Left forelimb (tissue), 1 donor: Measurements from ENCODE around the gene SLITRK1.

Experiments
- DNase-seq: peaks from one replicate; pipeline ENCODE4 v3.0.0-alpha.2; 2018; ENCODE audit warnings: low spot score

The SLITRK1 gene, protein sequence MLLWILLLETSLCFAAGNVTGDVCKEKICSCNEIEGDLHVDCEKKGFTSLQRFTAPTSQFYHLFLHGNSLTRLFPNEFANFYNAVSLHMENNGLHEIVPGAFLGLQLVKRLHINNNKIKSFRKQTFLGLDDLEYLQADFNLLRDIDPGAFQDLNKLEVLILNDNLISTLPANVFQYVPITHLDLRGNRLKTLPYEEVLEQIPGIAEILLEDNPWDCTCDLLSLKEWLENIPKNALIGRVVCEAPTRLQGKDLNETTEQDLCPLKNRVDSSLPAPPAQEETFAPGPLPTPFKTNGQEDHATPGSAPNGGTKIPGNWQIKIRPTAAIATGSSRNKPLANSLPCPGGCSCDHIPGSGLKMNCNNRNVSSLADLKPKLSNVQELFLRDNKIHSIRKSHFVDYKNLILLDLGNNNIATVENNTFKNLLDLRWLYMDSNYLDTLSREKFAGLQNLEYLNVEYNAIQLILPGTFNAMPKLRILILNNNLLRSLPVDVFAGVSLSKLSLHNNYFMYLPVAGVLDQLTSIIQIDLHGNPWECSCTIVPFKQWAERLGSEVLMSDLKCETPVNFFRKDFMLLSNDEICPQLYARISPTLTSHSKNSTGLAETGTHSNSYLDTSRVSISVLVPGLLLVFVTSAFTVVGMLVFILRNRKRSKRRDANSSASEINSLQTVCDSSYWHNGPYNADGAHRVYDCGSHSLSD

GRCh38 chr13:83881917-83882605 lies at the start of gene SLITRK1:
TSS of gene SLITRK1 (minus strand) at chr13:83882474. CDS start at chr13:83881507, 967 bp downstream.
- peak; percentile 83 for DNase-seq

DNA sequence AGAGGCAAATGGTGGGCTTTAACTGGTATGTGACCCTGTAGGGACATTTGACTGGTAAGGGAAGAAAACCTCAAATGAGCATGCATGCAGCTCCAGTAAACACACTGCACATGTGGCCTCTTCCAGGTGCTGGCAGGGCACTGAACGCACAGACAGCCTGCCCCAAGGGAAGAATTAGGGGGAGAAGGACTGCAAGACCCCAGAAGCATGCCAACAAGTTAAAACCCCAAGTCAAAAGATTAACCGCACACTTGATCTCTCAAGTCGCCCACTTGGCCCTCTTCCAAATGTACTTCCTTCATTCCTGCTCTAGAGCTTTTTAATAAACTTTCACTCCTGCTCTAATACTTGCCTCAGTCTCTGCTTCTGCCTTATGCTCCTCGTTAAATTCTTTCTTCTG lies 46.9 kb upstream of the SLITRK1 start:
- DNase-seq: no peak

DNA sequence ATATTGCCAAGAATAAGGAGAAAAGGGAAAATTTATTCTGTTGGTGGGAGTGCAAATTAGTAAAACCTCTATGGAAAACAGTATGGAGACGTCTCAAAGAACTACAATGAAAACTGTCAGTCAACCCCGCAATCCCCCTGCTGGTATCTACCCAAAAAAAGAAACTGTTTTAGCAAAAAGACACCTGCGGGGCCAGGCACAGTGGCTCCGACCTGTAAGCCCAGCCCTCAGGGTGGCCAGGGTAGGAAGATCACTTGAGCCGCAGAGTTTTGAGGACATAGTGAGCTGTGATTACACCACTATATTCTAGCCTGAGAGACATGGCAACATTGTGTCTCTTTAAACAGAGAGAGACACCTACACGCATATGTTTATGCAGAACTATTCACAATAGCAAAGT lies 37.5 kb upstream of the SLITRK1 start:
- no peak for DNase-seq

- DNase-seq: no peak
These were observed 32.1 kb upstream of the SLITRK1 start for GRCh38 chr13:83914368-83914767.

DNA sequence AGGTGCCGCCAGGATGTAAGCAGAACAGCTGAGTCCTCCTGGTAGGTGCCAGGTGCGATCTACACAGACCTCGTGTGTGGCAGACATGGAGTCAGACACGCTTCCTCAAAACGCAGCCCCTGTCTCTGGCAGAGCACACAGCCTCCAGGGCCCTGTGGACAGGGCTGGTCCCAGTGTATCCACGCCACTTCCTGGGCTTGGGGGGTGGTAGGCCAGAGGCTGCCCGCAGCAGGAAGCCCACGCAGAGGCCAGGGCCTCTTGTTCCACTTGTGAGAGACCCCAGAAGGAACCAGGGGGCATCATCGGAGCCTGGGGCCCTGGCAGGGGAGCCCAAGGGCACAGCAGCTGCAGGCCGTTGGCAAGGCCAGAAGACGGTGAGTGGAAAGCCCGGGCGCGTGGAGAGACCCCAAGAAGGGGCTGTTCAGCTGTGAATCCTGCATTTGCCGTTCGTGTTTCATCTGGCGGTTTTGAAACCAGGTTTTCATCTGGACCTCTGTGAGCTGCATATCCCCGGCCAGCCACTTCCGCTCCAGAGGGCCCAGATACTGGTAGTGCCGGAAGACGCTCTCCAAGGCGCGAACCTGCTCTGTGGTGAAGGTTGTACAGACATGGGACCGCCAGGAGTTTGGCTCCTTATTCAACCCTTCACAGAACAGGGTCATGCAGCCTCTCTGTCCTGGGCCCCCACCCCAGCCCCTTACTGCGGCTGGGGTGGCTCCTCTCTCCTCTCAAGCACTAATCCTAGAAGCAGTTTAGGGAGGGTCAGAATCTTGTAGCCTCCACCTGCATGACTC lies 25.1 kb upstream of the SLITRK1 start:
- DNase-seq: no peak

GRCh38 chr13:83906240-83906820 lies 24.1 kb upstream of the SLITRK1 start:
- no peak for DNase-seq

DNA sequence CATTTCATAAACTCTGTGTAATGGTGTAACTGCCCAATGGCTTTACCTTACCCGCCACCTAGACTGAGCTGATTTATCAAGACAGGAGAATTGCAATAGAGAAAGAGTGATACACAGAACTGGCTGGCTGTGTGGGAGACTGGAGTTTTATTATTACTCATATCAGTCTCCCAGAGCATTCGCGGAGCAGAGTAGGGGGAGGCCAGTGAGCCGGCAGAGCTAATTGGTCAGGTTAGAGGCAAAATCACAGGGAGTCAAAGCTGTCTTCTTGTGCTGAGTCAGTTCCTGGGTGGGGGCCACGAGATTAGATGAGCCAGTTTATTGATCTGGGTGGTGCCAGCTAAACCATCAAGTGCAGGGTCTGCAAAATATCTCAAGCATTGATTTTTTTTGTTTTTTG lies 23.4 kb upstream of the SLITRK1 start:
- DNase-seq: no peak

GRCh38 chr13:83895994-83896580 lies 13.8 kb upstream of the SLITRK1 start:
- no peak for DNase-seq

DNA sequence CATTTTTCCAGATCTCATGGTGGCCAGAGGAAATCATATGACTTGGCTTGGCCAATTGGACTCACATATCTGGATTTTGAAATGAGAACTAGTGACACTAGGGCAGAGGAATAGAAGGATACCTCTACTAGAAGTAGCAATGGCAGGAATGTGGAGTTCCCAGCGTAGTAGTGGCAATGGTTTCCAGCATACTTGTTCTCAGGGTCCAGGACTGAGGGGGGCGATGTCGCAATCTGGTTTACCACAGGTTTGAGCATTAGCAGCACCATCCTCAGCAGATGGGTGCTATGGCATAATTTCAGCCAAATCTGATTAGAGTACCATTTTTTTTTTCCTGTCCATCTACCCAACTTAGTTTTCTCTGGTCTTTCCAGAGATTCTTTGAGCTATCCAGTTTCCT lies 8.1 kb upstream of the SLITRK1 start:
- DNase-seq: no peak

- DNase-seq: no peak
These were observed 1.9 kb upstream of the SLITRK1 start for GRCh38 chr13:83884141-83884540.

GRCh38 chr13:83883061-83883523 lies 818 bp upstream of the SLITRK1 start:
- no peak for DNase-seq

- DNase-seq: no peak
These were observed 309 bp upstream of the SLITRK1 start for GRCh38 chr13:83882606-83882959.

DNA sequence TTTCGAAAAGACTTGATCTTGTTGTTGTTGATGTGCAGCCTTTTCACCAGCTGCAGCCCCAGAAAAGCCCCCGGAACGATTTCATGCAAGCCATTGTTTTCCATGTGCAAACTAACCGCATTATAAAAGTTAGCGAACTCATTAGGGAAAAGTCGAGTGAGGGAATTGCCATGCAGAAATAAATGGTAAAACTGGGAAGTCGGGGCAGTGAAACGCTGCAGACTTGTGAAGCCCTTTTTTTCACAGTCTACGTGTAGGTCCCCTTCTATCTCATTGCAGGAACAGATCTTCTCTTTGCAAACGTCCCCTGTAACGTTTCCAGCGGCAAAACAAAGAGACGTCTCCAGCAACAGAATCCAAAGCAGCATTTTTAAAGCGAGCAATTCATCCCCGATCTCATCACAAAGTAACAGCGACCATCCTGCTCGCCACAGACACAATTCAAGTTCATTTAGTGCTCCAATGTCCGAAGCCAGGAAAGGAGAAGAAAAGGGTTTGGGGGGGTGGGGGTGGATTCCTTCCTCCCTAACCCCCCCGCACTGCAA lies 1.1 kb downstream of the SLITRK1 start:
- DNase-seq: no peak

DNA sequence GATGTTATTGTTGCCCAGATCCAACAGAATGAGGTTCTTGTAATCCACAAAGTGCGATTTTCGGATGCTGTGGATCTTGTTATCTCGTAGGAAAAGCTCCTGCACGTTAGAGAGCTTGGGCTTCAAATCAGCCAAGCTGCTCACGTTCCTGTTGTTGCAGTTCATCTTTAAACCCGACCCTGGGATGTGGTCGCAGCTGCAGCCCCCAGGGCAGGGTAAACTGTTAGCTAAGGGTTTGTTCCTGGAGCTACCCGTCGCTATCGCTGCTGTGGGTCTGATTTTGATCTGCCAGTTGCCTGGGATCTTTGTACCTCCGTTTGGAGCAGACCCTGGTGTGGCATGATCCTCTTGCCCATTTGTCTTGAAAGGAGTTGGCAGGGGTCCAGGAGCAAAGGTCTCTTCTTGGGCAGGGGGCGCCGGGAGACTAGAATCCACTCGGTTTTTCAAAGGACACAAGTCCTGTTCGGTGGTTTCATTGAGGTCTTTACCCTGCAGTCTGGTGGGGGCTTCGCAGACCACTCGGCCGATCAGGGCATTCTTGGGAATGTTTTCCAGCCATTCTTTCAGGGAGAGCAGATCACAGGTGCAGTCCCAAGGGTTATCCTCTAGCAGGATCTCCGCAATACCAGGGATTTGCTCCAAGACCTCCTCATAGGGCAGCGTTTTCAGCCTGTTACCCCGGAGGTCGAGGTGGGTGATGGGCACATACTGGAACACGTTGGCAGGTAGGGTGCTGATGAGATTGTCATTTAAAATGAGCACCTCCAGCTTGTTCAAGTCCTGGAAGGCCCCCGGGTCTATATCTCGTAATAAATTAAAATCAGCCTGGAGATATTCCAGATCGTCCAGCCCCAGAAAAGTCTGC lies 1.8 kb downstream of the SLITRK1 start:
- DNase-seq: no peak

- no peak for DNase-seq
These were observed 2.7 kb downstream of the SLITRK1 start for GRCh38 chr13:83879431-83880171.

DNA sequence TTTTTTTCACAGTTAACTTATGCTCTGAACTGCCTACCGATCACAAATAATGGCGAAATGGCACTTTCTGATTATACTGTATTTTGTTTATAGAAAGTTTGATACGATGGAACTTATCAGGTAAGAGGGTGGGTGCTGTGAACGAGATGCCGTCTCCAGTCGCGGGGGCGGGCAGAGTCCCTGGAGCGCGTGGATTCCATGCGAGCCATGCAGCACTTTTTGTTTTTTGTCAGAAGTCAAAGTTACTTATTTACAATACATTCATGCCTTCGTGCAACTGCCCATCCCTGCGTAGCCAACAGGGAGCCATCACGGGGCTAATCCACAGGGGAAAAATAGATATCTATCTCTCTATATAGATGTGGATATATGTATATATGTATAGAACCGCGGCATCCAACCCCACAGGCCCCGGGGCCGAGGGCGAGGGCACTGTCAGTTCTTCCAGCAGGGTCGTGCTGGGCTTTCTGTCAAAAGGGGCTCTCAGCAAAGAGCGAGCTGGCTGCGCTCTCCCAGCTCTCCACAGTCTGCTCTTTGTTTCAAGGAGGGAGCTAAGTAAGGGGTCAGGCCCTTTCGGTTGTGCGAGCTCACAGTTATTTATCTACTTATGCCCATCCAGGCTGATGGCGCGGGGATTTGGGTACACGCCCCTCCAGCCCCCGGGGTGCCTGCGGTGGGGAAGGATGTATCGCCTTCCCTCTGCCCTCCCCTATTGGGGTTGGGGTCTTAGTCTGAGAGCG lies 3.4 kb downstream of the SLITRK1 start:
- DNase-seq: no peak

- no peak for DNase-seq
These were observed 4.5 kb downstream of the SLITRK1 start for GRCh38 chr13:83877651-83878355.

- DNase-seq: no peak
These were observed 5.7 kb downstream of the SLITRK1 start for GRCh38 chr13:83876546-83876945.
